HepG2 (cell line): Measurements from ENCODE around the gene FIZ1. TPM values are rescaled to one million over a fixed set of nuclear protein-coding genes. Genes with fewer than 3 reads are reported as not detected.
A peak's percentile ranks its signal among the peaks of the same experiment; 100 is the strongest.

Experiments used
- CHD4 ChIP-seq: fragments of 200-600 bp; sonication (generic); IDR thresholded peaks from 2 replicates; pipeline ENCODE4 v1.7.0; 2017; ENCODE audit warnings: mild to moderate bottlenecking, low read length, borderline replicate concordance
- HDAC6 ChIP-seq: fragments of 200-600 bp; sonication (generic); IDR thresholded peaks from 2 replicates; pipeline ENCODE4 v1.7.0; 2017; ENCODE audit warnings: mild to moderate bottlenecking, antibody characterized with exemption, low read length, low read depth
- HES4 ChIP-seq: sonication (generic); formaldehyde crosslinking; IDR thresholded peaks from 2 replicates; pipeline ENCODE4 v1.9.0; 2021; ENCODE audit warnings: mild to moderate bottlenecking, missing genetic modification reagents, borderline replicate concordance
- KLF12 ChIP-seq: sonication (generic); formaldehyde crosslinking; IDR thresholded peaks from 2 replicates; pipeline ENCODE4 v1.4.0; 2020; ENCODE audit warnings: missing genetic modification reagents, borderline replicate concordance
- MED8 ChIP-seq: sonication (generic); formaldehyde crosslinking; IDR thresholded peaks from 2 replicates; pipeline ENCODE4 v1.8.1; 2023; ENCODE audit warnings: mild to moderate bottlenecking, missing genetic modification reagents; ENCODE audit not compliant: insufficient replicate concordance
- NPAS2 ChIP-seq: sonication (generic); formaldehyde crosslinking; IDR thresholded peaks from 2 replicates; pipeline ENCODE4 v1.8.0; 2022; ENCODE audit warnings: mild to moderate bottlenecking, missing genetic modification reagents, borderline replicate concordance
- SPEN ChIP-seq: sonication (generic); formaldehyde crosslinking; IDR thresholded peaks from 2 replicates; pipeline ENCODE4 v1.5.1; 2020; ENCODE audit warnings: low read depth, mild to moderate bottlenecking, missing genetic modification reagents
- TP53 ChIP-seq: sonication (generic); formaldehyde crosslinking; conservative IDR thresholded peaks from 2 replicates; pipeline ENCODE4 v1.4.0; 2020; ENCODE audit warnings: missing genetic modification reagents
- ZNF235 ChIP-seq: sonication (generic); formaldehyde crosslinking; IDR thresholded peaks from 2 replicates; pipeline ENCODE4 v1.8.1; 2023; ENCODE audit warnings: mild to moderate bottlenecking, missing genetic modification reagents, borderline replicate concordance
- ZNF496 ChIP-seq: sonication (generic); formaldehyde crosslinking; IDR thresholded peaks from 2 replicates; pipeline ENCODE4 v1.8.1; 2023; ENCODE audit warnings: mild to moderate bottlenecking, moderate library complexity, missing genetic modification reagents; ENCODE audit not compliant: insufficient replicate concordance
- polyA plus RNA-seq, 8 experiments: library from polyadenylated mRNA; depleted of rRNA in 3 of 8; stranded (reverse) in 7 of 8; unstranded in 1 of 8; fragments of >200 nt; fragmentation: Illumina TruSeq in 4 of 8; extraction: Trizol in 4 of 8; gene quantifications; 2 replicates each; pipeline versions ENCODE4 v1.2.1 to v1.2.3, GENCODE V29; 2011 to 2016; ENCODE audit warnings: low read depth in 4 of 8, missing spikeins in 1 of 8, mixed read lengths in 1 of 8; ENCODE audit not compliant: insufficient read depth in 1 of 8
- total RNA-seq, 5 experiments: library from RNA; depleted of rRNA; stranded (reverse); fragments of >200 nt; fragmentation: Illumina TruSeq; extraction: Trizol; gene quantifications; 2 replicates each; pipeline ENCODE4 v1.2.3, GENCODE V29; 2016; ENCODE audit warnings: low read depth in 1 of 5
- TF ChIP-seq, protein P1 (sequence below): sonication (generic); formaldehyde crosslinking; IDR thresholded peaks from 2 replicates; pipeline ENCODE4 v1.8.0; 2022; ENCODE audit warnings: mild to moderate bottlenecking, missing genetic modification reagents
- TF ChIP-seq, protein P2 (sequence below): sonication (generic); formaldehyde crosslinking; IDR thresholded peaks from 2 replicates; pipeline ENCODE4 v1.5.0; 2020; ENCODE audit warnings: mild to moderate bottlenecking, missing genetic modification reagents
- TF ChIP-seq, protein P3 (sequence below): sonication (generic); formaldehyde crosslinking; IDR thresholded peaks from 2 replicates; pipeline ENCODE4 v1.9.0; 2022; ENCODE audit warnings: missing genetic modification reagents, mild to moderate bottlenecking, borderline replicate concordance
- TF ChIP-seq, protein P4 (sequence below): sonication (generic); formaldehyde crosslinking; IDR thresholded peaks from 2 replicates; pipeline ENCODE4 v1.8.0; 2022; ENCODE audit warnings: mild to moderate bottlenecking, missing genetic modification reagents, borderline replicate concordance
- TF ChIP-seq, protein P5 (sequence below), 2 experiments: sonication (generic) in 1 of 2; formaldehyde crosslinking in 1 of 2; IDR thresholded peaks; 2 replicates each; pipeline versions ENCODE4 v1.5.1 to v1.6.1; 2011 to 2020; ENCODE audit warnings: borderline replicate concordance in 1 of 2, low read depth in 1 of 2, low read length in 1 of 2, mild to moderate bottlenecking in 1 of 2, missing genetic modification reagents in 1 of 2, moderate library complexity in 1 of 2
- TF ChIP-seq, protein P6 (sequence below): IDR thresholded peaks from 2 replicates; pipeline ENCODE4 v1.6.1; 2016; ENCODE audit warnings: low read depth, borderline replicate concordance

FIZ1 gene
- total and polyA plus RNA-seq, 2 of the 13 experiments (the other 11 are each of a cell fraction or from before 2014, with no cell fraction given), result 3.6 to 5.9 TPM

DNA sequence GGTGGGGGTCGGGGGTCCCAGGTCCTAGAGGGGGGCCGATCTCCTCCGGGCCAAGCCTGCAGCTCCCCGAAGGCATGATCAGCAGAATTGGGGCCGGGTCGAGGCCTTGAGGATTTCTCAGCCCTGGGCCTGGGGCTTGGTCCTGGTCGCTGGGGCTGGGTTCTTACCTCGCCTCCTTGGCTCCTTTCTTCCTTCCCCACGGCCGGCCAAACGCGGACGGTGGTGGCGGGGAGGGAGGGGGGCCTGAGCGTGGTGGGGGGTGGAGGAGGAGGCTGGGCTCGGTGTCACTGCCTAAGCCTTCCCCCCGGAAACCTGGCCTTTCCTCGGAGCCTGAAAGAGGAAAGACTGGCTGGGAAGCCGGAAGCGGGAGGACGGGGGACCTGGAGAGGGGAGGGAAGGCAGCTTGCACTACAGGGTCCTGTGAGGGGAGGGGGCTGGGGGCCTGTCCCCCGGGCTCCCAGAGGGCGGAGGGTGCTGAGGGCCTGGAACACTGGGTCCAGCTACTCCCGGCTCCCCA, 18.6 kb downstream of the FIZ1 start, which contains the start of gene ZNF579 (continued):
- TF ChIP-seq, protein P1, sequence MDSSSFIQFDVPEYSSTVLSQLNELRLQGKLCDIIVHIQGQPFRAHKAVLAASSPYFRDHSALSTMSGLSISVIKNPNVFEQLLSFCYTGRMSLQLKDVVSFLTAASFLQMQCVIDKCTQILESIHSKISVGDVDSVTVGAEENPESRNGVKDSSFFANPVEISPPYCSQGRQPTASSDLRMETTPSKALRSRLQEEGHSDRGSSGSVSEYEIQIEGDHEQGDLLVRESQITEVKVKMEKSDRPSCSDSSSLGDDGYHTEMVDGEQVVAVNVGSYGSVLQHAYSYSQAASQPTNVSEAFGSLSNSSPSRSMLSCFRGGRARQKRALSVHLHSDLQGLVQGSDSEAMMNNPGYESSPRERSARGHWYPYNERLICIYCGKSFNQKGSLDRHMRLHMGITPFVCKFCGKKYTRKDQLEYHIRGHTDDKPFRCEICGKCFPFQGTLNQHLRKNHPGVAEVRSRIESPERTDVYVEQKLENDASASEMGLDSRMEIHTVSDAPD (CRISPR knock-in tag), result no peak
- TF ChIP-seq NPAS2 (CRISPR knock-in tag) (no peak), HES4 (no peak), ZNF496 (no peak), CHD4 (no peak), SPEN (CRISPR knock-in tag) (no peak; the same call in 1 of the 2 replicates), KLF12 (CRISPR knock-in tag) (0 out of 2 replicates have a peak, but pooled peaks have one; percentile 15), HDAC6 (no peak), TP53 (no peak), ZNF235 (CRISPR knock-in tag) (no peak; the same call in 1 of the 2 replicates), MED8 (CRISPR knock-in tag) (no peak)
- TF ChIP-seq, protein P2, sequence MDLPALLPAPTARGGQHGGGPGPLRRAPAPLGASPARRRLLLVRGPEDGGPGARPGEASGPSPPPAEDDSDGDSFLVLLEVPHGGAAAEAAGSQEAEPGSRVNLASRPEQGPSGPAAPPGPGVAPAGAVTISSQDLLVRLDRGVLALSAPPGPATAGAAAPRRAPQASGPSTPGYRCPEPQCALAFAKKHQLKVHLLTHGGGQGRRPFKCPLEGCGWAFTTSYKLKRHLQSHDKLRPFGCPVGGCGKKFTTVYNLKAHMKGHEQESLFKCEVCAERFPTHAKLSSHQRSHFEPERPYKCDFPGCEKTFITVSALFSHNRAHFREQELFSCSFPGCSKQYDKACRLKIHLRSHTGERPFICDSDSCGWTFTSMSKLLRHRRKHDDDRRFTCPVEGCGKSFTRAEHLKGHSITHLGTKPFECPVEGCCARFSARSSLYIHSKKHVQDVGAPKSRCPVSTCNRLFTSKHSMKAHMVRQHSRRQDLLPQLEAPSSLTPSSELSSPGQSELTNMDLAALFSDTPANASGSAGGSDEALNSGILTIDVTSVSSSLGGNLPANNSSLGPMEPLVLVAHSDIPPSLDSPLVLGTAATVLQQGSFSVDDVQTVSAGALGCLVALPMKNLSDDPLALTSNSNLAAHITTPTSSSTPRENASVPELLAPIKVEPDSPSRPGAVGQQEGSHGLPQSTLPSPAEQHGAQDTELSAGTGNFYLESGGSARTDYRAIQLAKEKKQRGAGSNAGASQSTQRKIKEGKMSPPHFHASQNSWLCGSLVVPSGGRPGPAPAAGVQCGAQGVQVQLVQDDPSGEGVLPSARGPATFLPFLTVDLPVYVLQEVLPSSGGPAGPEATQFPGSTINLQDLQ (CRISPR knock-in tag), result no peak
- TF ChIP-seq, protein P3, sequence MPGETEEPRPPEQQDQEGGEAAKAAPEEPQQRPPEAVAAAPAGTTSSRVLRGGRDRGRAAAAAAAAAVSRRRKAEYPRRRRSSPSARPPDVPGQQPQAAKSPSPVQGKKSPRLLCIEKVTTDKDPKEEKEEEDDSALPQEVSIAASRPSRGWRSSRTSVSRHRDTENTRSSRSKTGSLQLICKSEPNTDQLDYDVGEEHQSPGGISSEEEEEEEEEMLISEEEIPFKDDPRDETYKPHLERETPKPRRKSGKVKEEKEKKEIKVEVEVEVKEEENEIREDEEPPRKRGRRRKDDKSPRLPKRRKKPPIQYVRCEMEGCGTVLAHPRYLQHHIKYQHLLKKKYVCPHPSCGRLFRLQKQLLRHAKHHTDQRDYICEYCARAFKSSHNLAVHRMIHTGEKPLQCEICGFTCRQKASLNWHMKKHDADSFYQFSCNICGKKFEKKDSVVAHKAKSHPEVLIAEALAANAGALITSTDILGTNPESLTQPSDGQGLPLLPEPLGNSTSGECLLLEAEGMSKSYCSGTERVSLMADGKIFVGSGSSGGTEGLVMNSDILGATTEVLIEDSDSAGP (CRISPR knock-in tag), result peak; percentile 49; the same call in 1 of the 2 replicates
- TF ChIP-seq, protein P4, sequence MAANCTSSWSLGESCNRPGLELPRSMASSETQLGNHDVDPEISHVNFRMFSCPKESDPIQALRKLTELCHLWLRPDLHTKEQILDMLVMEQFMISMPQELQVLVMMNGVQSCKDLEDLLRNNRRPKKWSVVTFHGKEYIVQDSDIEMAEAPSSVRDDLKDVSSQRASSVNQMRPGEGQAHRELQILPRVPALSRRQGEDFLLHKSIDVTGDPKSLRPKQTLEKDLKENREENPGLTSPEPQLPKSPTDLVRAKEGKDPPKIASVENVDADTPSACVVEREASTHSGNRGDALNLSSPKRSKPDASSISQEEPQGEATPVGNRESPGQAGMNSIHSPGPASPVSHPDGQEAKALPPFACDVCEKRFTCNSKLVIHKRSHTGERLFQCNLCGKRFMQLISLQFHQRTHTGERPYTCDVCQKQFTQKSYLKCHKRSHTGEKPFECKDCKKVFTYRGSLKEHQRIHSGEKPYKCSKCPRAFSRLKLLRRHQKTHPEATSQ (CRISPR knock-in tag), result no peak
- TF ChIP-seq, protein P5, sequence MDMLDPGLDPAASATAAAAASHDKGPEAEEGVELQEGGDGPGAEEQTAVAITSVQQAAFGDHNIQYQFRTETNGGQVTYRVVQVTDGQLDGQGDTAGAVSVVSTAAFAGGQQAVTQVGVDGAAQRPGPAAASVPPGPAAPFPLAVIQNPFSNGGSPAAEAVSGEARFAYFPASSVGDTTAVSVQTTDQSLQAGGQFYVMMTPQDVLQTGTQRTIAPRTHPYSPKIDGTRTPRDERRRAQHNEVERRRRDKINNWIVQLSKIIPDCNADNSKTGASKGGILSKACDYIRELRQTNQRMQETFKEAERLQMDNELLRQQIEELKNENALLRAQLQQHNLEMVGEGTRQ (IDR thresholded peaks at IDR 0.05; ENCODE audit: low read depth, low read length), result no peak
- TF ChIP-seq, protein P5 (CRISPR knock-in tag; IDR thresholded peaks at IDR 0.05; ENCODE audit: borderline replicate concordance), result no peak
- TF ChIP-seq, protein P6, sequence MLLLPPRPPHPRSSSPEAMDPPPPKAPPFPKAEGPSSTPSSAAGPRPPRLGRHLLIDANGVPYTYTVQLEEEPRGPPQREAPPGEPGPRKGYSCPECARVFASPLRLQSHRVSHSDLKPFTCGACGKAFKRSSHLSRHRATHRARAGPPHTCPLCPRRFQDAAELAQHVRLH (CRISPR knock-in tag), result 0 out of 2 replicates have a peak, but pooled peaks have one; percentile 3
